Measurements from ENCODE around the gene TRIP10. TPM values are rescaled to one million over a fixed set of nuclear protein-coding genes. Genes with fewer than 3 reads are reported as not detected.
"Not testable (repeated sequence)": the region's sequence is repeated elsewhere in the genome, so short reads cannot be mapped to it uniquely, and the experiment has no call there.

TRIP10 gene
- total and polyA plus RNA-seq, 5 donors from 2014 or later, result 0.37 to 2.6 (median 0.44) TPM; not detected in 1

DNA sequence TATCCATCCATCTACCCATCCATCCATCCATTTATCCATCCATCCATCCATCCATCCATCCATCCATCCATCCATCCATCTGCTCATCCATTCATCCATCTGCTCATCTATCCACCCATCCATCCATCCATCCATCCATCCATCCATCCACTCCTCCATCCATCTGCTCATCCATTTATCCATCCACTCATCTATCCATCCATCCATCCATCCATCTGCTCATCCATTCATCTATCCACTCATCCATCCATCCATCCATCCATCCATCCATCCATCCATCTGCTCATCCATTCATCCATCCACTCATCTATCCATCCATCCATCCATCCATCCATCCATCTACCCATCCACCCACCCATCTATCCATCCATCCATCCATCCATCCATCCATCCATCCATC is 36.6 kb downstream of the TRIP10 start:
- H3K27me3 Mint-ChIP-seq; H3K27ac ChIP-seq (ENCODE audit: insufficient read depth, low read length, poor library complexity, severe bottlenecking); H3K9me3 ChIP-seq (ENCODE audit: control insufficient read depth in 2 of 2, low read length in 2 of 2); H3K4me3 ChIP-seq (ENCODE audit: low read depth, low read length); H3K27me3 ChIP-seq (ENCODE audit: control insufficient read depth, insufficient read depth, low read length); ATAC-seq (ENCODE audit: low read depth in 2 of 2); DNase-seq; H3K9me3 Mint-ChIP-seq: not testable (repeated sequence)
- Histone ChIP-seq H3K4me1 (ENCODE audit: control insufficient read depth, insufficient read depth, low read length, poor library complexity, severe bottlenecking) (peaks cover 46% of the 10 kb centered on the region), H3K36me3 (ENCODE audit: control insufficient read depth, insufficient read depth, low read length) (peaks cover 16% of the 10 kb centered on the region)
- Mint-ChIP-seq H3K4me1 (peaks cover 0 to 73% (median 47%) of the 10 kb centered on the region in 4 donors), H3K36me3 (peaks cover 27% of the 10 kb centered on the region), H3K27ac (peak overlapping the region in 2 of 3 donors; percentile 17 to 78), H3K4me3 (peak overlapping the region; percentile 27 to 94 (median 88))

DNA sequence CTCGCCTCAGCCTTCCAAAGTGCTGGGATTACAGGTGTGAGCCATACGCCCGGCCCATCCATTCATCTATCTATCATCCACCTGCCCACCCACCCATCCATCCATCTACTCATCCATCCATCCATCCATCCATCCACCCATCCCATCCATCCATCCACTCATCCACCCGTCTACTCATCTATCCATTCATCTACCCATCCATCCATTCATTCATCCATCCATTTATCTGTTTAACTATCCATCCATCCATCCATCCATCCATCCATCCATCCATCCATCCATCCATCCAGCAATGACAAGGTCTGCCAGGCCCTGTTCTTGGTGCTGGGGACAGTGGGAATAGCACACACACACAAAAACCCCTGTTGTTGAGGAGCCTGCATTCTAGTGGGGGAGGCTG is 37.5 kb downstream of the TRIP10 start:
- Histone ChIP-seq H3K36me3 (ENCODE audit: control insufficient read depth, insufficient read depth, low read length) (peaks cover 25% of the 10 kb centered on the region), H3K4me1 (ENCODE audit: control insufficient read depth, insufficient read depth, low read length, poor library complexity, severe bottlenecking) (peaks cover 45% of the 10 kb centered on the region), H3K27me3 (ENCODE audit: control insufficient read depth, insufficient read depth, low read length) (no peaks in the 10 kb centered on the region), H3K9me3 (ENCODE audit: control insufficient read depth in 2 of 2, low read length in 2 of 2) (no peaks in the 10 kb centered on the region), H3K27ac (ENCODE audit: insufficient read depth, low read length, poor library complexity, severe bottlenecking) (peak overlapping the region; percentile 1), H3K4me3 (ENCODE audit: low read depth, low read length) (no peak overlapping the region)
- no peak for ATAC-seq (ENCODE audit: low read depth in 2 of 2)
- Mint-ChIP-seq H3K27ac (peak overlapping the region; percentile 82 to 96 (median 84)), H3K9me3 (peaks cover 0 to 2% (median 0%) of the 10 kb centered on the region in 7 donors), H3K4me1 (peaks cover 0 to 76% (median 53%) of the 10 kb centered on the region in 4 donors), H3K4me3 (peak overlapping the region in 3 of 4 donors; percentile 50 to 73 (median 60)), H3K27me3 (no peaks in the 10 kb centered on the region), H3K36me3 (peaks cover 36% of the 10 kb centered on the region)
- no peak for DNase-seq

DNA sequence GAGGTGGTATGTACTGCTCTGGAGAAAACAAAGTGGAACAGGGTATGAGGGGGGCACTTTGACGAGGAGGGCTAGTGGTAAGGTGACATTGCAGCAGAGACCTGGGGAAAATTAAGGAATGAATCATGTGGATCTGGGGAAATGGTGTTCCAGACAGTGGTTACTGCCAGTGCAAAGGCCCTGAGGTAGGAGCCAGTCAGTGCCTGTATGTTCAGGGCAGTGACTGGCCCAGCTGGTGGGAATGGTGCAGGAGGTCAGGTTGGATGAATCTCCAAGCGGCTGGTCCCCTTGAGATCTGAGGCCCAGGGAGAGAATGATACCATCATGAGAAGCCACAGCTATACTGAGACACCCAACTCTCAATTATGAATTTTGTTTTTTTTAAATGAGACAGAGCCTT is 38.0 kb downstream of the TRIP10 start:
- peak overlapping the region; percentile 1 for H3K27ac ChIP-seq (ENCODE audit: insufficient read depth, low read length, poor library complexity, severe bottlenecking)

DNA sequence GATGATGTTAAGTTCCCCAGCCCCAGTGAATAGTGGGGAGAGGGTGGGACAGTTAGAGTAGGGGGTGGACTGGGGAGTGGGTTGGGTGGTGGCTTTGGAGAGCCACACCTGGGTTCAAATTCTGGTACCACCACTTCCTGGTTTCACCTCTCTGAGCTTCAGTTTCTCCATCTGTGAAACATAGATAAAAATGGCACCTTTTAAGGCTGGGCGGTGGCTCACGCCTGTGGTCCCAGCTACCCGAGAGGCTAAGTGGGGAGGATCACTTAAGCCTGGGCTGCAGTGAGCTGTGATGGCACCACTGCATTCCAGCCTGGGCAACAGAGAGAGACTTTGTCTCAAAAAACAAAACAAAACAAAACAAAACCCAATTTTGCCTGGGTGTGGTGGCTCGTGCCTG is 38.9 kb downstream of the TRIP10 start:
- Histone ChIP-seq H3K9me3 (ENCODE audit: control insufficient read depth in 2 of 2, low read length in 2 of 2) (no peaks in the 10 kb centered on the region), H3K27ac (ENCODE audit: insufficient read depth, low read length, poor library complexity, severe bottlenecking) (peak overlapping the region; percentile 47), H3K4me1 (ENCODE audit: control insufficient read depth, insufficient read depth, low read length, poor library complexity, severe bottlenecking) (peaks cover 36% of the 10 kb centered on the region), H3K27me3 (ENCODE audit: control insufficient read depth, insufficient read depth, low read length) (no peaks in the 10 kb centered on the region), H3K36me3 (ENCODE audit: control insufficient read depth, insufficient read depth, low read length) (peaks cover 25% of the 10 kb centered on the region), H3K4me3 (ENCODE audit: low read depth, low read length) (peak overlapping the region; percentile 7)
- peak overlapping the region; percentile 31 to 74 (median 50) for H3K4me3 Mint-ChIP-seq
- peaks cover 36% of the 10 kb centered on the region for H3K36me3 Mint-ChIP-seq
- DNase-seq (peak in 1 of 3 donors; percentile 30), ATAC-seq (ENCODE audit: low read depth in 2 of 2) (no peak)
- peaks cover 0 to 74% (median 50%) of the 10 kb centered on the region in 4 donors for H3K4me1 Mint-ChIP-seq
- peak overlapping the region; percentile 82 to 94 (median 84) for H3K27ac Mint-ChIP-seq
- H3K9me3 Mint-ChIP-seq, result peaks cover 0 to 2% (median 0%) of the 10 kb centered on the region in 7 donors
- H3K27me3 Mint-ChIP-seq, result no peaks in the 10 kb centered on the region

More for the DNA sequence above, 38.0 kb downstream of the TRIP10 start:
- H3K4me1 Mint-ChIP-seq, result peaks cover 0 to 72% (median 50%) of the 10 kb centered on the region in 4 donors
- no peak overlapping the region for H3K4me3 ChIP-seq (ENCODE audit: low read depth, low read length)
- H3K27ac Mint-ChIP-seq, result peak overlapping the region; percentile 82 to 84 (median 82)
- no peaks in the 10 kb centered on the region for H3K27me3 Mint-ChIP-seq
- peak overlapping the region in 3 of 4 donors; percentile 60 to 73 (median 64) for H3K4me3 Mint-ChIP-seq
- H3K9me3 Mint-ChIP-seq, result peaks cover 0 to 2% (median 0%) of the 10 kb centered on the region in 7 donors
- H3K9me3 ChIP-seq (ENCODE audit: control insufficient read depth in 2 of 2, low read length in 2 of 2), result no peaks in the 10 kb centered on the region
- ATAC-seq (ENCODE audit: low read depth in 2 of 2) (no peak), DNase-seq (no peak)
- peaks cover 41% of the 10 kb centered on the region for H3K4me1 ChIP-seq (ENCODE audit: control insufficient read depth, insufficient read depth, low read length, poor library complexity, severe bottlenecking)
- no peaks in the 10 kb centered on the region for H3K27me3 ChIP-seq (ENCODE audit: control insufficient read depth, insufficient read depth, low read length)
- H3K36me3 Mint-ChIP-seq, result peaks cover 36% of the 10 kb centered on the region
- peaks cover 25% of the 10 kb centered on the region for H3K36me3 ChIP-seq (ENCODE audit: control insufficient read depth, insufficient read depth, low read length)

DNA sequence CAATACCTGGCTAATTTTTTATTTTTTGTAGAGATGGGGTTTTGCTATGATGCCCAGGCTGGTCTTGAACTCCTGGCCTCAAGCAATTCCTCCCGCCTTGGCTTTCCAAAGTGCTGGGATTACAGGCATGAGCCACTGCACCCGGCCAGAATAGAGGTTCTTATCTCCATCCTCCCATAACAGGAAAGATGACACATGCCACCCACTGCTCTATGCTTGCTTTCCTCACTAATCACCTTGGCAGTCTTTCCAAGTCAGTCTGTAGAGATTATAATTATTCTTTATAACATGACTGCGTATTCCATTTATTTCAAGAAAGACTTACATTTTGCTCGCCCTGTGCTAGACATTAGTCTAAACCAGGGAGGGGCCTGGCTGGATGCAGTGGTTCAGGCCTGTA is 39.7 kb downstream of the TRIP10 start:
- Mint-ChIP-seq H3K27ac (peak overlapping the region in 2 of 3 donors; percentile 31 to 48), H3K36me3 (peaks cover 36% of the 10 kb centered on the region), H3K4me3 (peak overlapping the region in 2 of 4 donors; percentile 21 to 41), H3K9me3 (peaks cover 0 to 2% (median 0%) of the 10 kb centered on the region in 7 donors), H3K4me1 (peaks cover 0 to 78% (median 45%) of the 10 kb centered on the region in 4 donors), H3K27me3 (no peaks in the 10 kb centered on the region)
- Histone ChIP-seq H3K9me3 (ENCODE audit: control insufficient read depth in 2 of 2, low read length in 2 of 2) (no peaks in the 10 kb centered on the region), H3K4me1 (ENCODE audit: control insufficient read depth, insufficient read depth, low read length, poor library complexity, severe bottlenecking) (peaks cover 29% of the 10 kb centered on the region), H3K27ac (ENCODE audit: insufficient read depth, low read length, poor library complexity, severe bottlenecking) (no peak overlapping the region), H3K4me3 (ENCODE audit: low read depth, low read length) (no peak overlapping the region), H3K36me3 (ENCODE audit: control insufficient read depth, insufficient read depth, low read length) (peaks cover 25% of the 10 kb centered on the region), H3K27me3 (ENCODE audit: control insufficient read depth, insufficient read depth, low read length) (no peaks in the 10 kb centered on the region)
- DNase-seq (no peak), ATAC-seq (ENCODE audit: low read depth in 2 of 2) (no peak)

DNA sequence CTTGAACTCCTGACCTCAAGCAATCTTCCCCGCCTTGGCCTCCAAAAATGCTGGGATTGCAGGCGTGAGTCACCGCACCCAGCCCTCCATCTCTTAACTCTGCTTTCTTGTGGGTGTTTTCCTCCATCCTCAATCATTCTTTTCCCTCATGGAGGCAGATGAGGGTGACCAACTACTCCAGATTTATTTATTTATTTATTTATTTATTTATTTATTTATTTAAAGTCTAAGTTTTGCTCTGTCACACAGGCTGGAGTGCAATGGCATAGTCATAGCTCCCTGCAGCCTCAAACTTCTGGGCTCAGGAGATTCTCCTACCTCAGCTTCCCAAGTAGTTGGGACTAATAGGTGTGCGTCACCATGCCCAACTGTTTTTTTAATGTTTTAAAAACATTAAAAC is 47.9 kb downstream of the TRIP10 start:
- Mint-ChIP-seq H3K27me3 (no peaks in the 10 kb centered on the region), H3K36me3 (peaks cover 36% of the 10 kb centered on the region), H3K4me3 (no peak overlapping the region), H3K4me1 (peaks cover 6 to 69% (median 32%) of the 10 kb centered on the region in 4 donors), H3K9me3 (no peaks in the 10 kb centered on the region), H3K27ac (peak overlapping the region in 1 of 3 donors; percentile 44)
- Histone ChIP-seq H3K27ac (ENCODE audit: insufficient read depth, low read length, poor library complexity, severe bottlenecking) (no peak overlapping the region), H3K4me3 (ENCODE audit: low read depth, low read length) (no peak overlapping the region), H3K27me3 (ENCODE audit: control insufficient read depth, insufficient read depth, low read length) (no peaks in the 10 kb centered on the region), H3K36me3 (ENCODE audit: control insufficient read depth, insufficient read depth, low read length) (peaks cover 20% of the 10 kb centered on the region), H3K4me1 (ENCODE audit: control insufficient read depth, insufficient read depth, low read length, poor library complexity, severe bottlenecking) (peaks cover 10% of the 10 kb centered on the region), H3K9me3 (ENCODE audit: control insufficient read depth in 2 of 2, low read length in 2 of 2) (no peaks in the 10 kb centered on the region)
- no peak for ATAC-seq (ENCODE audit: low read depth in 2 of 2)
- no peak for DNase-seq

DNA sequence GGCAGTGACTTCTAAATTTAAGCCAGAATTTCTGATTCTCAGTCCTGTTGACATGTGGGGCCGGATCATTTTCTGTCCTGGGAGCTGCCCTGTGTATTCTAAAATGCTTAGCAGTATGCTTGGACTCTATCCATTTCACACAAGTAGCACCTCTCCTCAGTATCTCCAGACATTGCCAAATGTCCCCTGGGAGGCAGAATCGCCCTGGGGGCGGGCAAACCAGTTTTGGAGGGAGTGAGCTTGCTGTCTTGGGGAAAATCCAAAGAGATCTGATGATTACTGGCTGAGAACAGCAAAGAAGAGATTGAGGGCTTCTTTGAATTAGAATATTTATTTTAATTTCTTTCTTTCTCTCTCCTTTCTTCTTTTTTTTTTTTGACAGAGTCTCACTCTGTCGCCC is 49.4 kb downstream of the TRIP10 start:
- DNase-seq (no peak), ATAC-seq (ENCODE audit: low read depth in 2 of 2) (no peak)
- H3K27ac Mint-ChIP-seq, result peak overlapping the region in 2 of 3 donors; percentile 29 to 83
- Histone ChIP-seq H3K27me3 (ENCODE audit: control insufficient read depth, insufficient read depth, low read length) (no peaks in the 10 kb centered on the region), H3K4me3 (ENCODE audit: low read depth, low read length) (no peak overlapping the region), H3K9me3 (ENCODE audit: control insufficient read depth in 2 of 2, low read length in 2 of 2) (no peaks in the 10 kb centered on the region), H3K36me3 (ENCODE audit: control insufficient read depth, insufficient read depth, low read length) (peaks cover 20% of the 10 kb centered on the region), H3K27ac (ENCODE audit: insufficient read depth, low read length, poor library complexity, severe bottlenecking) (no peak overlapping the region), H3K4me1 (ENCODE audit: control insufficient read depth, insufficient read depth, low read length, poor library complexity, severe bottlenecking) (peaks cover 7% of the 10 kb centered on the region)
- H3K27me3 Mint-ChIP-seq, result no peaks in the 10 kb centered on the region
- no peaks in the 10 kb centered on the region for H3K9me3 Mint-ChIP-seq
- peaks cover 37% of the 10 kb centered on the region for H3K36me3 Mint-ChIP-seq
- H3K4me1 Mint-ChIP-seq, result peaks cover 6 to 72% (median 37%) of the 10 kb centered on the region in 4 donors
- no peak overlapping the region for H3K4me3 Mint-ChIP-seq

Measured in CD4-positive, CD25-positive, alpha-beta regulatory T cell (primary cell).